Stimulated activated naive CD4-positive, alpha-beta T cell (primary cell): ENCODE results near the gene BRSK2.
A peak's percentile ranks its signal among the peaks of the same experiment; 100 is the strongest.
"Not testable (repeated sequence)": the region's sequence is repeated elsewhere in the genome, so short reads cannot be mapped to it uniquely, and the experiment has no call there.

ENCODE experiments used
- DNase-seq, 6 experiments: peaks; one replicate each; lab custom pipeline; 2025; lab: John Stamatoyannopoulos, UW

Gene BRSK2

GRCh38 chr11:1389932-1390568, at the start of gene BRSK2:
BRSK2 (plus strand) TSS chr11:1389934; CDS start chr11:1390285, 351 bp downstream.
- DNase-seq, result peak in 1 of 6 experiments; percentile 14

GRCh38 chr11:1340111-1340510, 49.6 kb upstream of the BRSK2 start:
- no peak for DNase-seq

- not testable (repeated sequence) for DNase-seq
These were observed 48.5 kb upstream of the BRSK2 start for GRCh38 chr11:1341226-1341625.

- no peak for DNase-seq
These were observed 47.7 kb upstream of the BRSK2 start for GRCh38 chr11:1341928-1342524.

- DNase-seq, result no peak
These were observed 46.8 kb upstream of the BRSK2 start for GRCh38 chr11:1342946-1343345.

- DNase-seq, result no peak
These were observed 46.2 kb upstream of the BRSK2 start for GRCh38 chr11:1343391-1344055.

GRCh38 chr11:1344056-1344635, 45.6 kb upstream of the BRSK2 start:
- no peak for DNase-seq

GRCh38 chr11:1345737-1346513, 43.8 kb upstream of the BRSK2 start:
- DNase-seq, result no peak

- DNase-seq, result no peak
These were observed 42.9 kb upstream of the BRSK2 start for GRCh38 chr11:1346669-1347390.

GRCh38 chr11:1347411-1347999, 42.2 kb upstream of the BRSK2 start:
- not testable (repeated sequence) for DNase-seq

- no peak for DNase-seq
These were observed 41.5 kb upstream of the BRSK2 start for GRCh38 chr11:1348146-1348795.

- no peak for DNase-seq
These were observed 40.9 kb upstream of the BRSK2 start for GRCh38 chr11:1348796-1349326.

GRCh38 chr11:1349327-1350041, 40.2 kb upstream of the BRSK2 start:
- no peak for DNase-seq

- DNase-seq, result no peak
These were observed 39.5 kb upstream of the BRSK2 start for GRCh38 chr11:1350086-1350725.

- no peak for DNase-seq
These were observed 38.3 kb upstream of the BRSK2 start for GRCh38 chr11:1351278-1351937.

GRCh38 chr11:1352696-1353382, 36.9 kb upstream of the BRSK2 start:
- DNase-seq, result no peak

- DNase-seq, result no peak
These were observed 36.2 kb upstream of the BRSK2 start for GRCh38 chr11:1353383-1354124.
